ENCODE data around the gene DEFB113.

GRCh38 chr6:49966334-49966733, 3.1 kb downstream of the DEFB113 start:
- TF ChIP-seq CTCF (conservative IDR thresholded peaks at IDR 0.05; ENCODE audit: low read depth, low read length): no peak
- TF ChIP-seq EZH2 (IDR thresholded peaks at IDR 0.05; ENCODE audit: borderline replicate concordance, low read depth, low read length, poor library complexity, severe bottlenecking): no peak
